Left lung (tissue), 10 donors: ENCODE measurements around the gene TTLL10. TPM values are rescaled to one million over a fixed set of nuclear protein-coding genes. Genes with fewer than 3 reads are reported as not detected.

Experiments used
- ATAC-seq: fragments of 200-7000 bp; cut with Tn5 transposase; one replicate; pipeline ENCODE4 v1.9.1; 2020; ENCODE audit warnings: moderate library complexity
- DNase-seq, 4 donors: peaks; one replicate each; pipeline ENCODE4 v3.0.0-alpha.2; 2013 to 2020
- H3K27ac ChIP-seq, 2 donors: fragments of 200-600 bp; sonication (generic) in 1 of 2; one replicate each; pipeline versions ENCODE4 v1.5.0 to v1.8.0; 2020 to 2021
- H3K27me3 ChIP-seq, 2 donors: fragments of 200-600 bp; sonication (generic) in 1 of 2; one replicate each; pipeline versions ENCODE4 v1.5.0 to v1.8.0; 2020 to 2021
- H3K36me3 ChIP-seq, 2 donors: fragments of 200-600 bp; sonication (generic) in 1 of 2; one replicate each; pipeline versions ENCODE4 v1.5.0 to v1.8.0; 2020 to 2021
- H3K4me1 ChIP-seq, 2 donors: fragments of 200-600 bp; one replicate each; pipeline ENCODE4 v1.8.0; 2021
- H3K4me3 ChIP-seq, 2 donors: fragments of 200-600 bp; sonication (generic) in 1 of 2; one replicate each; pipeline versions ENCODE4 v1.5.0 to v1.8.0; 2020 to 2021; ENCODE audit warnings: mild to moderate bottlenecking in 1 of 2
- H3K9me3 ChIP-seq, 2 donors: fragments of 200-600 bp; sonication (generic) in 1 of 2; one replicate each; pipeline versions ENCODE4 v1.5.0 to v1.8.0; 2020 to 2021
- intact Hi-C, 2 donors: fragments of 100-400 bp; cut with DNase I; formaldehyde crosslinking; loops; one replicate each; pipeline versions ENCODE4 v1.11.2 to v1.14.2; 2022
- polyA plus RNA-seq, 6 donors: library from polyadenylated mRNA; unstranded; fragments of 120-200 nt; gene quantifications; one replicate each; pipeline ENCODE4 v1.2.1, GENCODE V29; 2013; ENCODE audit not compliant: insufficient read length in 6 of 6
- total RNA-seq, 2 donors: library from RNA; stranded (reverse); fragmentation: NEBNext Ultra II Directional; extraction: Animal tissue kit (Norgen Biotek cat#: 25700); gene quantifications; one replicate each; pipeline ENCODE4 v1.2.1, GENCODE V29; 2021
- TF ChIP-seq, protein P1 (sequence below), 2 donors: fragments of 200-600 bp; sonication (generic) in 1 of 2; IDR thresholded peaks; one replicate each; pipeline versions ENCODE4 v1.5.0 to v1.8.0; 2021; ENCODE audit warnings: antibody characterized with exemption in 2 of 2
- donor health status: DM: no; HTN: yes; CAD: no.
- donor health status: DM: no; HTN: no; CAD: no.

The TTLL10 gene
- total and polyA plus RNA-seq, 8 donors, result 0.17 to 4.6 (median 1.7) TPM

GRCh38 chr1:1223321-1223720 lies 49.6 kb downstream of the TTLL10 start:
- Histone ChIP-seq H3K27ac (no peak overlapping the region), H3K4me3 (no peak overlapping the region), H3K9me3 (no peaks in the 10 kb centered on the region), H3K36me3 (peaks cover 0 to 100% of the 10 kb centered on the region in 2 donors), H3K27me3 (no peaks in the 10 kb centered on the region), H3K4me1 (peaks cover 0 to 6% of the 10 kb centered on the region in 2 donors)
- intact Hi-C loops, result no loop called here
- DNase-seq (no peak), ATAC-seq (no peak)
- TF ChIP-seq, protein P1, sequence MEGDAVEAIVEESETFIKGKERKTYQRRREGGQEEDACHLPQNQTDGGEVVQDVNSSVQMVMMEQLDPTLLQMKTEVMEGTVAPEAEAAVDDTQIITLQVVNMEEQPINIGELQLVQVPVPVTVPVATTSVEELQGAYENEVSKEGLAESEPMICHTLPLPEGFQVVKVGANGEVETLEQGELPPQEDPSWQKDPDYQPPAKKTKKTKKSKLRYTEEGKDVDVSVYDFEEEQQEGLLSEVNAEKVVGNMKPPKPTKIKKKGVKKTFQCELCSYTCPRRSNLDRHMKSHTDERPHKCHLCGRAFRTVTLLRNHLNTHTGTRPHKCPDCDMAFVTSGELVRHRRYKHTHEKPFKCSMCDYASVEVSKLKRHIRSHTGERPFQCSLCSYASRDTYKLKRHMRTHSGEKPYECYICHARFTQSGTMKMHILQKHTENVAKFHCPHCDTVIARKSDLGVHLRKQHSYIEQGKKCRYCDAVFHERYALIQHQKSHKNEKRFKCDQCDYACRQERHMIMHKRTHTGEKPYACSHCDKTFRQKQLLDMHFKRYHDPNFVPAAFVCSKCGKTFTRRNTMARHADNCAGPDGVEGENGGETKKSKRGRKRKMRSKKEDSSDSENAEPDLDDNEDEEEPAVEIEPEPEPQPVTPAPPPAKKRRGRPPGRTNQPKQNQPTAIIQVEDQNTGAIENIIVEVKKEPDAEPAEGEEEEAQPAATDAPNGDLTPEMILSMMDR (IDR thresholded peaks at IDR 0.05), result no peak

DNA sequence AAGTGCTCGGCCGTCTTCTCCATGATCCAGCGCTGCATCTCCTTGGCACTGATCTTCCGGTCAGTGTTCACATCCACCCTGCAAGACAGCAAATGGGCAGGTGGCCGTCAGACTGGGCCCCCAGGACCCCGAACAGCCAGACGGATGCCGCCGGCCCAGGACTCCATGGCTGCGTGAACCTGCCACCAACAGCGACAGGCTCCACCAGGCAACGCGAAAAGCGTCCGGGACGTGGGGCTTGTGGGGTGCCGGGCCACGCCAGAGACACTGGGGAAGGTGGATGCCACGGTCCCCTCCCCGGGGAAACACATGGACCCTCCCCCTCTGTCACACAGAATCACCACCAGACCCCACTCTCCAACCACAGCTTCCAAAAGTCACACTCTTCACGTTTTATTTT lies 50.2 kb downstream of the TTLL10 start:
- Histone ChIP-seq H3K9me3 (no peaks in the 10 kb centered on the region), H3K27me3 (no peaks in the 10 kb centered on the region), H3K27ac (no peak overlapping the region), H3K4me1 (peaks cover 0 to 6% of the 10 kb centered on the region in 2 donors), H3K4me3 (no peak overlapping the region), H3K36me3 (peaks cover 0 to 100% of the 10 kb centered on the region in 2 donors)
- TF ChIP-seq, protein P1 (IDR thresholded peaks at IDR 0.05), result no peak
- intact Hi-C loops, result no loop called here
- no peak for DNase-seq
- no peak for ATAC-seq

DNA sequence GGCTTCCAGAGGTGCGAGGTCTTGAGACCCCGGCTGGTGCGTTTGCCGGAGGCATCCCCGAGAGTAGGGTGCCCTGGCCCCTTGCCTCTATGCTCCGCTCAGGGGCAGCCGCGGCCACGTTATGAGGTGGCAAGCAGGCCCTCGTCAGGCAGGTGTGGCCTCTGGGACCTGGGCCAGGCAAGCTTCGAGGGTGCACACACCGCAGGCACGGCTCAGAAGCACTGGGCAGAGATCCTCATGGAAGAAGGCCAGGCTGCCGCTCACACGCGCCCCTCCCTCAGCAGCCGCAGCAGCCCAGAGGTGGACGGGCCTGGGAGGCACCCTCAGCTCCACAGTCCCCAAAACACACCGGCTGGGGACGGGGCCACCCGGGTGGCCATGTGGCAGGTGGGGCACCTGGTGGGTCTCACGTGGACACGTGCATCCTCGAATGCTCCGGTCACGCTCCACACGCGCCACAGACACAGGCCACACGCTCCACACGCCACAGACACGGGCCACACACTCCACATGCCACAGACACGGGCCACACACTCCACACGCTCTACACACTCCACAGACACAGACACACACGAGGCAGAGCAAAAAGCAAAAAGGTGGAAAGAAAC lies 51.7 kb downstream of the TTLL10 start:
- ATAC-seq (peak; percentile 87), DNase-seq (peak in 1 of 4 donors; percentile 67)
- no peak overlapping the region for H3K27ac ChIP-seq
- peaks cover 0 to 18% of the 10 kb centered on the region in 2 donors for H3K4me1 ChIP-seq
- H3K27me3 ChIP-seq, result no peaks in the 10 kb centered on the region
- intact Hi-C loops, result no loop called here
- TF ChIP-seq, protein P1 (IDR thresholded peaks at IDR 0.05), result no peak
- no peak overlapping the region for H3K4me3 ChIP-seq
- peaks cover 0 to 92% of the 10 kb centered on the region in 2 donors for H3K36me3 ChIP-seq
- no peaks in the 10 kb centered on the region for H3K9me3 ChIP-seq

- no peak overlapping the region for H3K4me3 ChIP-seq
- ATAC-seq (no peak), DNase-seq (no peak)
- intact Hi-C loops, result no loop called here
- no peaks in the 10 kb centered on the region for H3K9me3 ChIP-seq
- H3K27ac ChIP-seq, result no peak overlapping the region
- no peaks in the 10 kb centered on the region for H3K27me3 ChIP-seq
- peaks cover 0 to 86% of the 10 kb centered on the region in 2 donors for H3K36me3 ChIP-seq
- H3K4me1 ChIP-seq, result peaks cover 0 to 24% of the 10 kb centered on the region in 2 donors
- TF ChIP-seq, protein P1 (IDR thresholded peaks at IDR 0.05), result no peak
These were observed 52.2 kb downstream of the TTLL10 start for GRCh38 chr1:1225913-1226312.

DNA sequence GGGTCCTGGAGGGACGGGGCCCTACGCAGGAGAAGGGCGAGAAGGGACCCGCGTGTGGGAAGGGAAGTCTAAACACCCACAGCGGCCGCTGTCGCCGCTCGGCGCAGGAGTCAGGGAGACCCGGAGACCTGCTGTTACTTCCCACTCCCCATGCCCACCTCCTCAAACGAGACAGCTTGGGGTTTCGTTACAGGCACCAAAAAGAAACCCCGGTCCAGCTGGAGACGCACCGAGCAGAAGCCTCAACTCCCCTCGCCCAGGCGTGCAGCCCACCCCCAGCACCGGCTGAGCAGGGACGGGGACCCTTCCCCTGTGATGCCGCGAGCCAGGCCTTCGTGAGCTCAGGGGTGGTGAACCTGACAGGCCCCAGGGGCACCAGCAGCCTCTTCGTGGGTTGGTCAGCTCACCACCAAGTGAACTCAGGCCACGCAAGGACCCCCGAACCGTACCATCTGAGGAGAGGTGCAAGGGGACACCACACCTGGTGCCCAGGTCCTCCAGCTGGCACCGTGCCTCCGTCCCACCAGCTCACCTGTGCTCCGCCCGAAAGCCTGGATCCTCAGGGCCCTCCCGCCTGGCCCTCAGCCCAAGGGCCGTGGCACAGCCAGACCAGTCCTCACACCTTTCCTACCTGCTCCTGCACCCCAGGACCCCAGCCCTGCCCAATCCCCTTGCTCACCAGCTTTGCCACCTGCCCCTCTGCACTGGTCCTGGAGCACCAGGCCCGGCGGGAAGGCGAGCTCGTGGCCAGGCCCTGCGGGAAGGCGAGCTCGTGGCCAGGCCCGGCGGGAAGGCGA lies 53.1 kb downstream of the TTLL10 start:
- intact Hi-C loops, result no loop called here
- H3K4me3 ChIP-seq, result no peak overlapping the region
- H3K4me1 ChIP-seq, result peaks cover 0 to 26% of the 10 kb centered on the region in 2 donors
- DNase-seq (no peak), ATAC-seq (no peak)
- H3K9me3 ChIP-seq, result no peaks in the 10 kb centered on the region
- no peak overlapping the region for H3K27ac ChIP-seq
- no peaks in the 10 kb centered on the region for H3K27me3 ChIP-seq
- TF ChIP-seq, protein P1 (IDR thresholded peaks at IDR 0.05), result no peak
- H3K36me3 ChIP-seq, result peaks cover 0 to 78% of the 10 kb centered on the region in 2 donors
